Activated CD8-positive, alpha-beta memory T cell treated with anti-CD3 and anti-CD28 coated beads for 4 hours (primary cell): ENCODE results near the gene CCND1.
"Not testable (repeated sequence)": the region's sequence is repeated elsewhere in the genome, so short reads cannot be mapped to it uniquely, and the experiment has no call there.

Experiments
- DNase-seq, 2 donors: peaks; one replicate each; pipeline ENCODE4 v3.0.0-alpha.2; 2020; ENCODE audit warnings: low read depth in 2 of 2

CCND1 gene

GRCh38 chr11:69617682-69618081 lies 23.3 kb upstream of the CCND1 start:
- DNase-seq = no peak

GRCh38 chr11:69618237-69618636 lies 22.7 kb upstream of the CCND1 start:
- no peak for DNase-seq

GRCh38 chr11:69620683-69621290 lies 20.2 kb upstream of the CCND1 start:
- no peak for DNase-seq

GRCh38 chr11:69622097-69622681 lies 18.8 kb upstream of the CCND1 start:
- not testable (repeated sequence) for DNase-seq

- DNase-seq = no peak
Measured at GRCh38 chr11:69624293-69624692, 16.7 kb upstream of the CCND1 start.

- DNase-seq = no peak
Measured at GRCh38 chr11:69625476-69625875, 15.5 kb upstream of the CCND1 start.

GRCh38 chr11:69627551-69627950 lies 13.4 kb upstream of the CCND1 start:
- no peak for DNase-seq

- DNase-seq = no peak
Measured at GRCh38 chr11:69630017-69630416, 10.9 kb upstream of the CCND1 start.

- no peak for DNase-seq
Measured at GRCh38 chr11:69630424-69630823, 10.5 kb upstream of the CCND1 start.

GRCh38 chr11:69632900-69633299 lies 8.1 kb upstream of the CCND1 start:
- no peak for DNase-seq

GRCh38 chr11:69634069-69634468 lies 6.9 kb upstream of the CCND1 start:
- DNase-seq = no peak

- no peak for DNase-seq
Measured at GRCh38 chr11:69634590-69634989, 6.4 kb upstream of the CCND1 start.

GRCh38 chr11:69635195-69635594 lies 5.8 kb upstream of the CCND1 start:
- no peak for DNase-seq

GRCh38 chr11:69635804-69636511 lies 5.0 kb upstream of the CCND1 start:
- DNase-seq = no peak

- DNase-seq = no peak
Measured at GRCh38 chr11:69636512-69637197, 4.3 kb upstream of the CCND1 start.

- no peak for DNase-seq
Measured at GRCh38 chr11:69637198-69637940, 3.6 kb upstream of the CCND1 start.

GRCh38 chr11:69637941-69638871 lies 2.8 kb upstream of the CCND1 start:
- no peak for DNase-seq

- DNase-seq = no peak
Measured at GRCh38 chr11:69638941-69639681, 1.8 kb upstream of the CCND1 start.

GRCh38 chr11:69639831-69640230 lies 1.1 kb upstream of the CCND1 start:
- DNase-seq = no peak
